Activated naive CD8-positive, alpha-beta T cell treated with anti-CD3 and anti-CD28 coated beads, Interleukin-2, amount 50 U/mL, for 24 hours (primary cell): ENCODE results near the gene NEIL3.

Source experiments
- ATAC-seq: fragments of 150-1000 bp; cut with Tn5 transposase; one replicate; pipeline ENCODE4 v1.10.0; 2021
- DNase-seq: peaks from one replicate; pipeline ENCODE4 v3.0.0; 2021
- H3K27ac Mint-ChIP-seq: one replicate; pipeline ENCODE4 v1.8.0; 2021; ENCODE audit warnings: mild to moderate bottlenecking, mixed read lengths
- H3K27me3 Mint-ChIP-seq: one replicate; pipeline ENCODE4 v1.8.0; 2021; ENCODE audit warnings: mixed read lengths
- H3K36me3 Mint-ChIP-seq: one replicate; pipeline ENCODE4 v1.8.0; 2021; ENCODE audit warnings: low read depth, mixed read lengths
- H3K4me1 Mint-ChIP-seq: one replicate; pipeline ENCODE4 v1.8.0; 2021; ENCODE audit warnings: mixed read lengths
- H3K4me3 Mint-ChIP-seq: one replicate; pipeline ENCODE4 v1.8.0; 2021; ENCODE audit warnings: mild to moderate bottlenecking, moderate library complexity, mixed read lengths
- H3K9me3 Mint-ChIP-seq: one replicate; pipeline ENCODE4 v1.8.0; 2021; ENCODE audit warnings: mixed read lengths

NEIL3 gene

GRCh38 chr4:177315767-177316464 lies 6.2 kb downstream of the NEIL3 start:
- ATAC-seq: no peak
- H3K27me3 Mint-ChIP-seq: no peaks in the 10 kb centered on the region
- peaks cover 42% of the 10 kb centered on the region for H3K4me1 Mint-ChIP-seq
- no peak for DNase-seq
- H3K27ac Mint-ChIP-seq: no peak overlapping the region
- H3K4me3 Mint-ChIP-seq: no peak overlapping the region
- H3K36me3 Mint-ChIP-seq: peaks cover 12% of the 10 kb centered on the region
- H3K9me3 Mint-ChIP-seq: no peaks in the 10 kb centered on the region

DNA sequence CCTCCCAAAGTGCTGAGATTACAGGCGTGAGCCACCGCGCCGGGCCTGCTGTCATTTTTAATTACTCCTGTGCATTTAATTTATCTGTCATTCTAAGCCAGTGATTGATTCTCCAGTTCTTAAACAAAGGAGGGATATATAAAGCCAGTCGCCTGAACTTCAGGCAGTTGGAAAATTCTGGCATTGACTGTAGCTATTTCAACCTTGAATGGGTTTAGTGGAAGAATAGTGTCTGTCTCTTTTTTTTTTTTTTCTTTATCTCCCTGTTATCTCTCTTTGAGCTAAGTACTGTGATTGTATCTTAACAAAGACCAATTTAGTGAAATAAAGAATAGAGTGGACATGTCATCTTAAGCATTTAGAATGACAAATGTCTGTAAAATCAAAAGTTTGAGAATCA lies 11.0 kb downstream of the NEIL3 start:
- Mint-ChIP-seq H3K36me3 (peaks cover 14% of the 10 kb centered on the region), H3K27me3 (no peaks in the 10 kb centered on the region), H3K4me3 (no peak overlapping the region), H3K4me1 (peaks cover 22% of the 10 kb centered on the region), H3K9me3 (no peaks in the 10 kb centered on the region), H3K27ac (no peak overlapping the region)
- ATAC-seq (no peak), DNase-seq (no peak)

DNA sequence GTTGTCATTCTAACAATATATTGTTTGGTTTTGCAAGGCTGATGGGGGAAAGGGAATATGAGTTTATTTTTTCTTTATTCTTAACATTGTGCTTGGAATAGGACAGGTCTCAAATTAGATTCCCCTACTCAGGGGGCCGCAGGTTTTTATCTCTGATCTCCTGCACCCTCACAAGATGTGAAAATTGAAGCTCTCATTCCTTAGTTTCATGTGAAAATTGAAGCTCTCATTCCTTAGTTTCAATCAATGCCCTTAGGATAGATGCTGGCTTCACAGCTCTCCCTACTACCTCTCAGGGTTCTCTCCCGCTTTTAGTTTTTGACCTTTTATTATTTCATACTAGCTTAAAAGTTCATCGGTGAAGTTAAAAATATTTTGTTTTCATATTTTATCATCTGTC lies 12.0 kb downstream of the NEIL3 start:
- Mint-ChIP-seq H3K36me3 (peaks cover 20% of the 10 kb centered on the region), H3K4me1 (peaks cover 15% of the 10 kb centered on the region), H3K4me3 (no peak overlapping the region), H3K27me3 (no peaks in the 10 kb centered on the region), H3K27ac (no peak overlapping the region), H3K9me3 (no peaks in the 10 kb centered on the region)
- ATAC-seq (no peak), DNase-seq (no peak)

DNA sequence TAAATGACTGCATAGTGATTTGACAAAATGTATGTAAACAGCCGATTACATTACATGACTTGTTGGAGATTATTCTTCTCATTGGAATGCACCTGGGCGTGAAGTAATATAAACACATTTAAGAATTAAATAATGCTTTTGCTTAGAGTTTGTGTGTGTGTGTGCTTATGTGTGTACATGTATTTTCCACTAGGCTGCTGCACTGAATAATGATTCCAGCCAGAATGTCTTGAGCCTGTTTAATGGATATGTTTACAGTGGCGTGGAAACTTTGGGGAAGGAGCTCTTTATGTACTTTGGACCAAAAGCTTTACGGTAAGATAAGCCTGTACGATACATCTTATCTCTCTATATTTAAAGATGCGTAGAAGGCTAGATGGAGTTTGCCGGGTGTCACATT lies 12.6 kb downstream of the NEIL3 start:
- DNase-seq (no peak), ATAC-seq (no peak)
- peaks cover 15% of the 10 kb centered on the region for H3K4me1 Mint-ChIP-seq
- no peak overlapping the region for H3K4me3 Mint-ChIP-seq
- no peaks in the 10 kb centered on the region for H3K9me3 Mint-ChIP-seq
- no peak overlapping the region for H3K27ac Mint-ChIP-seq
- no peaks in the 10 kb centered on the region for H3K27me3 Mint-ChIP-seq
- H3K36me3 Mint-ChIP-seq: peaks cover 21% of the 10 kb centered on the region

DNA sequence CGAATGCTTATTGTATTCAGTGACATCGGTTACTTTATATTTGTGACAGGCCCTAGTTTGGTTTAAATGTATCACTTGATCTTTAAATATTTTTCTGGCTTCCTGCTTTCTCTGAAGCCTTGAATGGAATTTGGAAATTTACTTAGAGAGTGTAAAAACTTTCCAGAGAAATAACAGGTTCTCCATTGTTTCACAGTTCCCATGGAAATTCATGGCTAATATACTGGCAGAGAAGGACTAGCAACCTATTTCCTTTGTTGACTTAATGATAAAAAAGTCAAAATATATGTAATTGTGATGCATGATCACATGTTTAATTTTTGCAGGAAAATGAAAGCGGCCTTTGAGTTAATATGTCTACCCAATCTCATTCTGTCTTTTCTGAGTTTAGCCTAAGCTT lies 13.2 kb downstream of the NEIL3 start:
- Mint-ChIP-seq H3K27me3 (no peaks in the 10 kb centered on the region), H3K4me1 (peaks cover 15% of the 10 kb centered on the region), H3K9me3 (no peaks in the 10 kb centered on the region), H3K4me3 (no peak overlapping the region), H3K36me3 (peaks cover 27% of the 10 kb centered on the region), H3K27ac (no peak overlapping the region)
- no peak for DNase-seq
- no peak for ATAC-seq

- Mint-ChIP-seq H3K27me3 (no peaks in the 10 kb centered on the region), H3K4me1 (peaks cover 14% of the 10 kb centered on the region), H3K4me3 (no peak overlapping the region), H3K9me3 (no peaks in the 10 kb centered on the region), H3K36me3 (peaks cover 31% of the 10 kb centered on the region), H3K27ac (no peak overlapping the region)
- no peak for DNase-seq
- no peak for ATAC-seq
Measured at GRCh38 chr4:177323416-177323815, 13.7 kb downstream of the NEIL3 start.

GRCh38 chr4:177332119-177332518 lies 22.4 kb downstream of the NEIL3 start:
- no peaks in the 10 kb centered on the region for H3K4me1 Mint-ChIP-seq
- H3K9me3 Mint-ChIP-seq: peaks cover 16% of the 10 kb centered on the region
- DNase-seq (no peak), ATAC-seq (no peak)
- peaks cover 2% of the 10 kb centered on the region for H3K27me3 Mint-ChIP-seq
- H3K27ac Mint-ChIP-seq: no peak overlapping the region
- H3K4me3 Mint-ChIP-seq: no peak overlapping the region
- peaks cover 35% of the 10 kb centered on the region for H3K36me3 Mint-ChIP-seq

DNA sequence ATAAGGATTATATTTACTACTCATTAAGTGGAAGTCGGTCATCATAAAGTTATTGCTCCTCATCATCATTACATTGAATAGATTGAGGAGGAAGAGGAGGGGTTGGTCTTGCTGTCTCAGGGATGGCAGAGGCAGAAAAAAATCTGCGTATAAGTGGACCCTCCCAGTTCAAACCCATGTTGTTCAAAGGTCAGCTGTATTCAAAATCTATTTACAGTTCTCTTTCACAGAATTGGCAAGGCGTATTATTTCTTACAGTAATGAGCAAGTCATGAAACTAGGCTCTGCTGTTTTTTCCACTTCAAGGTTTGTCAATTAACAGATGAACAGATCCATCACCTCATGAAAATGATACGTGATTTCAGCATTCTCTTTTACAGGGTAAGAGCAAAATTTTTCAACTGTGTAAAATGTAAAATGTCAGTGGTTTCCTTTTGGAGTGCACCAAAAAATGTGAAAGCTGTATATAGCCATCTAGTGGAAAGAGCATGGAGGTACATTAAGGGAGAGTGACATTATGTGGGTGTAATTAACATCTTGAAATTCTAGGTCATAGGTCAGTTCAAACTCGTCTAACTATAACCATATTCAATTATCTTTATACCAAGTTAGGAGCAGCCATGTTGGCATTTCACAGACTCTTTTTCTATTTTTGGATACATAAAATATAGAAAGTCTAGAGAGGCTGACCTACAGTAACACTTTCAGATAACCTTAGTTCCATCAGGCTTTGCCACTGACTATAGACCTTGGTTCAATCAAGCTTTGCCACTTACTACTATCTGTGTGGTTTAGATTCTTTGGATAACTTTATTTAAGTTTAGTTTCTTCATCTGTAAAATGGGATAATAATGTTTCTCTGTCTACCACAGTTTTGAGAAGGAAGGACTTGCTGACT lies 30.1 kb downstream of the NEIL3 start:
- peak; percentile 86 for ATAC-seq
- Mint-ChIP-seq H3K4me1 (peaks cover 8% of the 10 kb centered on the region), H3K36me3 (peaks cover 13% of the 10 kb centered on the region), H3K27ac (no peak overlapping the region), H3K9me3 (no peaks in the 10 kb centered on the region), H3K4me3 (no peak overlapping the region), H3K27me3 (peaks cover 2% of the 10 kb centered on the region)
- DNase-seq: no peak

DNA sequence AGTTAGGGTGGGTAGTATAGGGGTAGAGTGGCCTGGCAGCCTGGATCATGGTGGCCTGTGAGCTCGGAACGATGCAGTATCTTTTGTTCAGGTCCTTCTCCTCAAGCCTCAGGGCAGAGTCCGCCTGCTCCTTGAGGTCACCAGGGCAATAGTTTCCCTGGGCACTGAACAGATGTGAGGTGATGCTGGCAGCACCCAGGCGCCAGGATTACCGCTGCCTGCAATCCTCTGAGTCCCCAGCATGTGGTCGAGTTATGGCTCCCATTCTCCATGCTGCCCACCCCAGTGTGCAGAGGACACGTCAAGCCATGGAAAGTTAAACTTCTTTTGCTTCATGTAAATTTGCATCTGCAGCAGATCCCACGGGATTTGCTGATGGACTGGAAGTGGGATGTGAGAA lies 38.7 kb downstream of the NEIL3 start:
- H3K27me3 Mint-ChIP-seq: no peaks in the 10 kb centered on the region
- DNase-seq: no peak
- no peaks in the 10 kb centered on the region for H3K9me3 Mint-ChIP-seq
- H3K4me3 Mint-ChIP-seq: no peak overlapping the region
- no peak overlapping the region for H3K27ac Mint-ChIP-seq
- peaks cover 17% of the 10 kb centered on the region for H3K36me3 Mint-ChIP-seq
- ATAC-seq: no peak
- no peaks in the 10 kb centered on the region for H3K4me1 Mint-ChIP-seq

DNA sequence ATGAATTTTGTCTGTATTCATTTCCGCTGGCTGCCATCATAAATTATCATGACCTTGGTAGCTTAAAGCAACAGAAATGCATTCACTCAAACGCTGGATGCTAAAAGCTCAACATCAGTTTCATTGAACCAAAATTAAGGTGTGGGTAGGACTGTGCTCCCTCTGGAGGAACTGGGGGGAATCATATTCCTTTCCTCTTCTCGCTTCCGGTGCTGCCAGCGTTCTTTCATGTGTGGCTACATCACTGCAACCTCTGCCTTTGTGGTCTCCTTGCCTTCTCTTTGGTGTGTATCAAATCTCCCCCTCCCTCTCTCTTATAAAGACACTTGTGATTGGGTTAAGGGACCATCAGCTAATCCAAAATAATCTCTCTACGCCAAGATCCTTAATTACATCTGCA lies 39.5 kb downstream of the NEIL3 start:
- peaks cover 19% of the 10 kb centered on the region for H3K36me3 Mint-ChIP-seq
- H3K4me3 Mint-ChIP-seq: no peak overlapping the region
- H3K27me3 Mint-ChIP-seq: no peaks in the 10 kb centered on the region
- no peak for DNase-seq
- ATAC-seq: no peak
- H3K4me1 Mint-ChIP-seq: no peaks in the 10 kb centered on the region
- H3K9me3 Mint-ChIP-seq: no peaks in the 10 kb centered on the region
- no peak overlapping the region for H3K27ac Mint-ChIP-seq

DNA sequence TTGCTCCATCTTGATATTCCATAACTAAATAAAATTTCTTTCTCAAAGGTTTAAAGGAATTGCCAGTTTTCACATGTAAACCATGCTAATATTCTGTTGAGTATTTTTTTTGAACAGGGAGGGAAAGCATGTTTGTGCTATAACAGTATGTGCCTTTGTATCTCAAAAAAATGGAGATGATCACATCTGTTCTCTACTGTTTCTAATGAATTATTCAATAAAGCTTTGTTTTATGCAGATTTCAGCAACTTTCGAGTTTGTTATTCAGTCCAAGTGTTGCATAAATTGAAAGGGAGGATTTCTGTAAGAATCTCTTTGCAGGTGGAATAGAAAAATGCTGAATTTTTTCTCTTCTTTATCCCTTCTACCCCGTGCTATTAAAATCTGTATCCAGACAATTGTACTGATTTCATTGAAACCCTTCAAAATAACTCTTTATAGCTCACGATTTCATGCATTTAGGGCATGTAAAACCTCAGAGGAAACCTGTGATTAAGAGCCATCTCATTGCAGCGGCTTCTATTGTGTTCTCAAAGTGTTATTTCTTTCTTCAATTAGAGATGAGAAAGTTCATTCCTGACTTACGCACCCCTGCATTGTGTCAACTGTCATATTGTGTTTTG lies 42.1 kb downstream of the NEIL3 start:
- Mint-ChIP-seq H3K4me3 (no peak overlapping the region), H3K27ac (no peak overlapping the region), H3K9me3 (no peaks in the 10 kb centered on the region), H3K36me3 (peaks cover 14% of the 10 kb centered on the region), H3K4me1 (no peaks in the 10 kb centered on the region), H3K27me3 (no peaks in the 10 kb centered on the region)
- DNase-seq: no peak
- no peak for ATAC-seq

GRCh38 chr4:177356206-177356605 lies 46.5 kb downstream of the NEIL3 start:
- no peak for DNase-seq
- H3K27ac Mint-ChIP-seq: no peak overlapping the region

DNA sequence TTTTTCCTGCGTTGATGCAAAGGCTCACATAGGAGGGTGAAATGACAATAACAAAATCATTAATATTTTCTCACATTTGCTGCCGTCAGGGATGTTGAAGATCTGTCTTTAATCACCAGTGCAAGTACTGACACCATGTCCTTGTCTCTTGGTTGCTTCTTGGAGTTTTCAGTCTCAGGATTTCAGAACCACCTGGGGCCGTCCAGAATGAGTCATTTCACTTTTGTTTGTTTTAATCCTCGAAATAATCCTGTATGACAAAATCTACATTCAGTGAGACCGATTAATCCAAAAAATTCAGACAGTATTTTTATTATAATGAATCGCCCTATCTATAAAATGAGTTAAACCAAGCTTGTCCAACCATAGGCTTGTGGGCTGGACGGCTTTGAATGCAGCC lies 47.2 kb downstream of the NEIL3 start:
- ATAC-seq: no peak
- Mint-ChIP-seq H3K36me3 (peaks cover 12% of the 10 kb centered on the region), H3K9me3 (no peaks in the 10 kb centered on the region)

More at GRCh38 chr4:177356206-177356605, 46.5 kb downstream of the NEIL3 start:
- no peak overlapping the region for H3K4me3 Mint-ChIP-seq
- no peak for ATAC-seq
- peaks cover 12% of the 10 kb centered on the region for H3K36me3 Mint-ChIP-seq
- no peaks in the 10 kb centered on the region for H3K9me3 Mint-ChIP-seq
- no peaks in the 10 kb centered on the region for H3K4me1 Mint-ChIP-seq
- H3K27me3 Mint-ChIP-seq: no peaks in the 10 kb centered on the region

GRCh38 chr4:177367336-177367735 lies 57.7 kb downstream of the NEIL3 start:
- ATAC-seq: peak; percentile 40
- H3K27ac Mint-ChIP-seq: no peak overlapping the region

More for the DNA sequence above, 47.2 kb downstream of the NEIL3 start:
- no peak overlapping the region for H3K27ac Mint-ChIP-seq
- H3K4me3 Mint-ChIP-seq: no peak overlapping the region
- no peak for DNase-seq
- no peaks in the 10 kb centered on the region for H3K4me1 Mint-ChIP-seq
- no peaks in the 10 kb centered on the region for H3K27me3 Mint-ChIP-seq

DNA sequence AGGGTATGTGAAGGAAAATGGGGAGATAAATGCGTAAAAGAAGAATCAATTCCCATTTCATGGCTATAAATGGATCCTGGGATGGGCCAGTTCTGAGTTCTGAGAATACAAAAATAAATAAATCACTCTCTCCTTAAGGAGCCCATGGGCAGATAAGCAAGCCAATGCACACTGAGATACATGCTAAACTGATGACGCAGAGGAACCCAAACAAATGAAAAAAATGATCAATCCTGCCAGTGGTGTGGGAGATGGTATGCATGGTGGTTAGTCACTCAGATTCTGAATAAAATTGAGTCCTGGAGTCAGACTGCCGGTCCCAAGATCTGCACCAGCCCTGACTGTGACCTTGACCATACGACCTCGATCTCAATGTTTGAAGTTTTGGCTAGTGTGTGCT lies 59.7 kb downstream of the NEIL3 start:
- no peaks in the 10 kb centered on the region for H3K27me3 Mint-ChIP-seq

More at GRCh38 chr4:177367336-177367735, 57.7 kb downstream of the NEIL3 start:
- Mint-ChIP-seq H3K36me3 (peaks cover 11% of the 10 kb centered on the region), H3K4me1 (no peaks in the 10 kb centered on the region), H3K4me3 (no peak overlapping the region), H3K9me3 (peaks cover 4% of the 10 kb centered on the region), H3K27me3 (no peaks in the 10 kb centered on the region)
- no peak for DNase-seq

More for the DNA sequence above, 59.7 kb downstream of the NEIL3 start:
- Mint-ChIP-seq H3K4me1 (no peaks in the 10 kb centered on the region), H3K36me3 (peaks cover 5% of the 10 kb centered on the region), H3K4me3 (no peak overlapping the region), H3K27ac (no peak overlapping the region), H3K9me3 (peaks cover 4% of the 10 kb centered on the region)
- DNase-seq (no peak), ATAC-seq (no peak)
